HS-5 (cell line): ENCODE data around the gene FBL.
"Not testable (repeated sequence)": the region's sequence is repeated elsewhere in the genome, so short reads cannot be mapped to it uniquely, and the experiment has no call there.

ENCODE experiments used
- DNase-seq: peaks from one replicate; pipeline ENCODE4 v3.0.0-alpha.2; 2012; ENCODE audit warnings: low read depth

FBL gene

DNA sequence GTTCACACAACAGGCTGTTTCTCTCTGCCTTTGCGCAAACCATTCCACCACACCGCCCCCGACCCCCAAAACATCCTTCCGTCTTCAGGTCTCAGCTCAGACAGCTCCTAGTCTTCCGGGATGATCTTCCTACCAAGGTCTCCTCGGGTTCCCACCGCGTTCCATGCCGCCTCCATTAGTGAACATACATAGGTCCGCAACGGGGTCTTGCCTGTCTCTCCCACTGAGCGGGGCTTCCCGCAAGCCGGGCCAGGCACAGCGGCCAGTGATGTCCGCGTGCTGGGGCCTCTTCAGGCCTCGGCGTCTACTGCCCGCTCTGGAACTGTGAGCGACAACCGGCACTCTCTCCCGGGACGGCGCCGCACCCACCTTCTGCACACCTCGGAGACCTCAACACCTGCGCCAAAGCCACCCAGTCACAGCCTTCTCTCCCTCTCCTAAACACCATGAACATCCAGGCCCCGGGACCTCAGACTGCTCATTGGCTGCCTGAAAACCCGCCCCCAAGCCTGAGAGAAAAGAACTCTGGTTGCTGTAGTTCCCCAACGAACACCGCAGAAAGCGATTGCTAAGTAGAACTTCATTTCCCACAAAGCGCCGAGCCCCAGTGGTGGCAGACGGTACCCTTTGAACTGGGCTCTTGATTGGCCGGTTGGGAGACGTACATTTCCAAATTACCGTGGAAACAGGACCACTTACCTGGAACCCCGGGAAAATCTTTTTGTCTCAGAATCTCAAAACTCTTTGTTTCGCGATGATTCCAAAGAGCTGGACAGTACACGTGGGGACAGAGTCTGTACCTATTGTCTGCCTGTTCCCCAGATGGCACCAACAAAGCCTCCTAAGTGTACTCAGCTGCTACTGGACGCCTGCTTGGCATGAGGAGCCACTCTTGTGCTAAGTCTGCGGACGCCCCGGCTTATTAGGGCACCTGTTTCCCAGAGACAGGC is 21.8 kb downstream of the FBL start:
- peak; percentile 16 for DNase-seq

DNA sequence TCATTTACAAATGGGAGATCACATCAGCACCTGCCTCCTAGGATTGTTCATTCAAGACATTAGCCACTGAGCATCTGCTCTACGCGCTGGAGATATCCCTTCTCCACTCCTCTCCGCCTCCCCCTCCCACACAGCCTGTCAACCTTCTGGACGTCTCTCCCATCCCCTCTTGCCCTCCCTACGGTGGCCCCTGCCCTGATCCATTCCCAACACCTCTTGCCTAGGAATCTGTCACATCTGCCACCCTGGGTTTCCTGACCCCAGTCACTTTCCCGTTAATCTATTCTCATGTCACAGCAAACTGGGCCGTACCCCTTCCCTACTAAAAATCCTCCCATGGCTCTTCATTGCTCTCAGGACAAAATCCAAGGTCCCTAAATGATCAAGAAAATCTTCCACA is 22.5 kb downstream of the FBL start:
- no peak for DNase-seq

DNA sequence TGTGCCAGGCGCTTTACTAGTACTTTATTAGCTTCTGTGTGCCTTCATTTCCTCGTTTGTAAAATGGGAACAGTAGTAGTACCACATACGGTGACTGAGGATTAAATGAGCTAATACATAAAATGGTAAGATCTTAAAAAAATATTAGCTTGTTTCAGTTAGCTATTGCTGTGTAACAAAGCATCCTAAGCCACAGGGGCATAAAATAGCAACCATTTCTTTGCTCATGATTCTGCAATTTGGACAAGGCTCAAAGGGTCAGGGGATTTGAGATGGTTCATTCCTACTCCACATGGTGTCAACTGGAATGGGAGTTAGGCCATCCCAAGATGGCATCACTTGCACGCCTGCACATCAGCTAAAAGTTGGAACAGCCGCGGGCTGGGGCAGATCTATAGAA is 25.5 kb downstream of the FBL start:
- DNase-seq = no peak

GRCh38 chr19:39819786-39820185 is 26.4 kb downstream of the FBL start:
- DNase-seq = no peak

- DNase-seq = no peak
Measured at GRCh38 chr19:39818626-39819097, 27.5 kb downstream of the FBL start.

GRCh38 chr19:39817888-39818561 is 28.2 kb downstream of the FBL start:
- no peak for DNase-seq

DNA sequence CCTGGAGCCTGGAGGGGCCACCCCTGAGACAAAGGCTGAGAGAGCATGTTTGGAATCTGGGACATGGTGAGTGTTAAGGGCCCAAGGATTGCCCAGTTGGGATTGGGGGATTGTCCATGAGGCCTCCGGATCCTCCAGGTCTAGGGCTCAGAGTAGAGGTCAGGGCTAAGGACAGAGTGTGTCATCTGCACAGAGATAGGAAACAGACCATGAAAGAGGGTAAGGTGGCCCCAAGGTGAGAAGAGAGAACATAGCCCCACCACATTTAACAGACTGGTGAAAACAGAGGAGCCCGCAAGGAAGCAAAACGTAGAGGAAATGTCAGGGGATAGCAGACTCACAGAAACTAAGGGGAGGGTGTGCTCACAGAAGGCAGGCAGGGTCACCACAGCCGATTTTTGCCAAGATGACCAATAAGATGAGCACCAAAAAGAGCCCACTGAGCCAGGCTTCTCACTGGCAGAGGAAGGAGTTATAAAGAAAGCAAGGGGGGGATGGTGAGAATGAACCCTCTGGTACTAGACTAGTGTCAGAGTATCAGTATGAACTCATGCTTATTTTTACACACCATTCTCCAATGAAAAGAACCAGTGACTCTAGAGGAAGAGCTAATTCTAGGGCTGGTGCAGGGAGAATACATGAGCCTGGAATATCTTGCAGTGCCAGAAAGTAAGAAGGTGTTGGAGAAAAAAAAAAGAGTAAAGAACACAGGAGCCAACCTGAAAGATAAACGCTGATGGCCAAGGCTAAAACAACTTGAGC is 29.7 kb downstream of the FBL start:
- no peak for DNase-seq

- DNase-seq = no peak
Measured at GRCh38 chr19:39814595-39814994, 31.6 kb downstream of the FBL start.

DNA sequence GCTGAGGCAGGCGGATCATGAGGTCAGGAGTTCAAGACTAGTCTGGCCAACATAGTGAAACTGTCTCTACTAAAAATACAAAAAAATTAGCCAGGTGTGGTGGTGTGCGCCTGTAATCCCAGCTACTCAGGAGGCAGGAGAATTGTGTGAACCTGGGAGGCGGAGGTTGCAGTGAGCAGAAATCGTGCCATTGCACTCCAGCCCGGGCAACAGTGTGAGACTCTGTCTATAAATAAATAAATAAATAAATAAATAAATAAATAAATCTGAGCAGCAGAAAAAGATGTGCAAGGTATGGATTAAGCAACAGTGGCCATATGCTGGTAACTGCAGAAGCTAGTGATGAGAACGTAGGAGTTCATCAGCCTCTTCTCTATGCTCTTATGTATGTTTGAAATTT is 32.1 kb downstream of the FBL start:
- not testable (repeated sequence) for DNase-seq

GRCh38 chr19:39813264-39813993 is 32.8 kb downstream of the FBL start:
- no peak for DNase-seq

- DNase-seq = no peak
Measured at GRCh38 chr19:39811064-39811463, 35.1 kb downstream of the FBL start.

DNA sequence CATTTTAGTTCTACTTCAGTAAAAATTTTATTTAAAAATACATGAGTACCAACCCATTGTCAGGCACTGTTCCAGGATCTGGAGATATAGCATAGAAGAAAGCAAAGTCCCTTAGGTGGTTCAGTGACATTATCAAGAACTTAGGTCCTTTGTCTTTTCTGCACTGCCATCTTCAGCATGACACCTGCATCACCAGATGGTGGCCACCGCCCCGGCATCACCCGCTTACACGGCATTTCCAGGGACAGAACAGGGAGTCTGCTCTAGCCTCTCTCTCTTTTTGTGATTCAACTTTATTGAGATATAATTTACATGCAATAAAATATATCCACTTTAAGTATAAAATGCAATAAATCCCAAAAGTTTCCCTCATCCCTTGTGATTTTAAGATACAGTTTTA is 35.8 kb downstream of the FBL start:
- no peak for DNase-seq

DNA sequence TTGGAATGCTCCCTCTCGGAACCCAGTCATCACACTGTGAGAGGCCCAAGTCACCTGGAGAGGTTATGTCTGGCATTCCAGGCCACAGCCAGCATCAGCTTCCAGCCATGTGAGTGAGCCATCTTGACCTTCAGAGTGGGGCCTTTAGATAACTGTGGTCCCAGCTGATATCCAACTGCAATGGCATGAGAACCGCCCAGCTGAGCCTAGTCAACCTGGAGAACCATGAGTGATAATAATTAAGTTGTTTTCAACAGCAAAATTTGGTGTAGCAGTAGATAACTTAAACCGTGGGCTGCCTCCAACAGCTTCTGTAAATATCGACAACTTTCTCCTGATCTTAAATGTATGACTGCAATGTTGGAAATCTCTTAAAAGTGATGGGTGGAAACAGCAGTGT is 36.8 kb downstream of the FBL start:
- DNase-seq = no peak

GRCh38 chr19:39808688-39809087 is 37.5 kb downstream of the FBL start:
- DNase-seq = not testable (repeated sequence)

- no peak for DNase-seq
Measured at GRCh38 chr19:39807846-39808364, 38.3 kb downstream of the FBL start.

DNA sequence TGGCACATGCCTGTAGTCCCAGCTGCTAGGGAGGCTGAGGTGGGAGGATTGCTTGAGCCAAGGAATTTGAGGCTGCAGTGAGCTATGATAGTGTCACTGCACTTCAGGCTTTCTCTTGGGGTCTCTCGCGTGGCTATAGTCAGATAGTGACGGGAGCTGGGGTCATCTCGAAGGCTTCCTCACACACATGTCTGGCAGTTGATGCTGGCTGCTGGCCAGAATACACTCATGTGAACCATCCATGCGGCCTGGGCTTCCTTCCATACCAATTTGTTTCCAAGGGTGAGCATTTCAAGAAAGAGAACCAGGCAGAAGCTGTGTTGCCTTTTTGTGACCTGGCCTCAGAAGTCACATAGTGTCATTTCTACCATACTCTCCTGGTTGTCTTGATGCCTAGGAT is 41.1 kb downstream of the FBL start:
- DNase-seq = no peak

GRCh38 chr19:39802958-39803357 is 43.2 kb downstream of the FBL start:
- DNase-seq = no peak

- no peak for DNase-seq
Measured at GRCh38 chr19:39797083-39797482, 49.1 kb downstream of the FBL start.

- no peak for DNase-seq
Measured at GRCh38 chr19:39796000-39796498, 50.1 kb downstream of the FBL start.

DNA sequence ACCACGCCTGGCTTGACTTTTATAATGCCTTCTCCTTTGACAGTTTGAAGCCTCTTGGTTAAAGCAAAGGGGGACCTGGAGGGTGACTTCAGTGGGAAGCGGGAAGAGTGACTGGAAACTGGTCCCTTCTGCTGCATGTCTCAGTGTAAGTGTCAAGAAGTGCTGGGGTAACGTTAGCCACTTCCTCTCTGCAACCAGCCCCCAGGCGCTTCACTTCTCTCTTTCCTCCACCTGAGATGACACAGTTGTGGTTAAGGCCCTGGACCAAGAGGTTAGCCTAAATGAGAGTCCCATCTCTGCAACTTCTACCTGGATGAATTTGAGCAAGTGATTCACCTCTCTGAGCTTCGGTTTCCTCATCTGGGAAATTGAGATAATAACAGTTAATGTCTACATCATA is 51.2 kb downstream of the FBL start:
- no peak for DNase-seq

GRCh38 chr19:39792999-39793546 is 53.1 kb downstream of the FBL start:
- peak; percentile 68 for DNase-seq
